ENCODE data around the gene SAFB.
A peak's percentile ranks its signal among the peaks of the same experiment; 100 is the strongest.
"Not testable (repeated sequence)": the region's sequence is repeated elsewhere in the genome, so short reads cannot be mapped to it uniquely, and the experiment has no call there.

Gene SAFB

DNA sequence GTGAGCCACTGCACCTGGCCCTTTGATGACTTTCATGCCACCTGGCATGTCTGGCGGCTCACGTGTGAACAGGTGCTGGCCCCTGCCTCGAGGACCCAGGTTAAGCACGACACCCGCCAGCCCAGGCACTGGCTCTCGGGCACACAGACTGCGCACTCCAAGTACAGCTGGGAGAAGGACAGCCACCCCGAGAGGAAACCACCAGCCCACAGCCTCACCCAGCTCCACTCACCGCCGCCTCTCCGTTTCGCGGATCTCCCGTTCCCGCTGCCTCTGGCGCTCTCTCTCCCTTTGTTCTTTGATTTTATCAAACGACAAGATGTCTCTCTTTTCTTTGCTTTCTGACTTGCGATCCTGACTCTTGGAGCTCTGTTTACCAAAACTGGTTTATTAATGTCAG, 27.8 kb upstream of the SAFB start:
- DNase-seq (ENCODE audit: low read depth) = no peak

DNA sequence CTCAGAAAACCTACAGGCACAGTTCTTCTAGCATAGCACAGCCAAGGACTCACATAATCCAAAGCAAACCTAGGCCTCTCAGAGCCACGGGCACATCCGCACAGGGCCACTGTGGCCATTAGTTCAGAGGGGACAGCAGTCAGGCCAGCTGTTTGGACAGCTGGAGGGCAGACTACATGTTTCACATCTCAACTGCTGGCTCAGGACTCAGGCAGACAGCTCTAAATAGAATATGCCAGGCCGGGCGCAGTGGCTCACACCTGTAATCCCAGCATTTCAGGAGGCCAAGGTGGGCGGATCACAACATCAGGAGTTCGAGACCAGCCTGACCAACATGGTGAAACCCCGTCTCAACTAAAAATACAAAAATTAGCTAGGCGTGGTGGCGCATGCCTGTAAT, 27.1 kb upstream of the SAFB start:
- no peak for DNase-seq (ENCODE audit: low read depth)

DNA sequence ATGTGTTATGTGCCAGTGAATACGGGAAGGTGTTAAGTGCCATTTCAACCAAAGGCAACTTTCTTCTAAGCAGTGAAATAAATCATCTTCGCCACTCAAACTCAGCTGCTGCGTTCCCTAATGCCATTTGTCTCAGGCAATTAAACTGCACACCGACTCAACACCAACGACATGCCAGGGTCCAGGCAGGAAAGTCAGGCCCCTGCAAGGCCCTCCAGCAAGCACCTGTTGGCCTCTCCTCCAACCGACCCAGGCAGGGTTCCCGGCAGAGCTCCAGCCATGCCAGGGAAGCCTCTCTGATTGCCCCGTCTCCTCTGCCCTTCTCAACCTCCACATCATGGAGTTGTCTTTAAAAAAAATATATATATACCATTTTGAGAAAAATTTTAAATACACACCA, 22.1 kb upstream of the SAFB start:
- no peak for DNase-seq (ENCODE audit: low read depth)

DNA sequence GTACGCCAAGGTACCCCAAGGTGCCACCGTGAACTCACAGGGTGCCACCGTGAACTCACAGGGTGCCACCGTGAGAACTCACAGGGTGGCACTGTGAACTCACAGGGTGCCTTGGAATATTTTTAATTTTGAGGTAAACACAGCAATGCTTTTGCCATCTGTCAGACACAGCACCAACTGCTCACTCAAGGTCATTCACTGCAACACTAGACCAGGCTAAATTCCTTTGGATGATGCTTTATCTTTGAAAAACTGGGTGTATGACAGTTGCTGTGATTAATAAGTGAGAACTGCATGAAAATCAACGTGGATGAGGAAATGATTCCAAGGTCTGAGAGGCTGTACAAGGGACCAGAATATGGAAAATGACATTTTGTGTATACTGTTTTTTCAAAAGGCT, 19.3 kb upstream of the SAFB start:
- DNase-seq (ENCODE audit: low read depth) = peak; percentile 75

DNA sequence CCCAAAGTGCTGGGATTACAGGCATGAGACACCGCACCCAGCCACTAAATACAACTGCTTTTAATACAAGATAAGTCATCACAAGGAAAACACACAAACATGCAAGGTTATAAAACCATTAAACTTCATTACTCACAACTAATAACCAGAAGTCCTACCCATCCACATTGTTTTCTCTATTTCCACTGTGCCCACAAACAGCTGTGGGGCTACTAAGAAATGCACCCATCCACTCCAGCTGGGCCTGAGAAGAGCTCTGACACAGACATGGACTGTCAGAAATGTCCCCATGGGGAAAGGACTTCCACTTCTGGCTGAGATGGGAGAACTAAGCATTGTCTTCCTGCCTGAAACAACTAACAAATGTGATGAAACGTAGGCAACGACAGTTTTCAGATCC, 17.5 kb upstream of the SAFB start:
- no peak for DNase-seq (ENCODE audit: low read depth)

DNA sequence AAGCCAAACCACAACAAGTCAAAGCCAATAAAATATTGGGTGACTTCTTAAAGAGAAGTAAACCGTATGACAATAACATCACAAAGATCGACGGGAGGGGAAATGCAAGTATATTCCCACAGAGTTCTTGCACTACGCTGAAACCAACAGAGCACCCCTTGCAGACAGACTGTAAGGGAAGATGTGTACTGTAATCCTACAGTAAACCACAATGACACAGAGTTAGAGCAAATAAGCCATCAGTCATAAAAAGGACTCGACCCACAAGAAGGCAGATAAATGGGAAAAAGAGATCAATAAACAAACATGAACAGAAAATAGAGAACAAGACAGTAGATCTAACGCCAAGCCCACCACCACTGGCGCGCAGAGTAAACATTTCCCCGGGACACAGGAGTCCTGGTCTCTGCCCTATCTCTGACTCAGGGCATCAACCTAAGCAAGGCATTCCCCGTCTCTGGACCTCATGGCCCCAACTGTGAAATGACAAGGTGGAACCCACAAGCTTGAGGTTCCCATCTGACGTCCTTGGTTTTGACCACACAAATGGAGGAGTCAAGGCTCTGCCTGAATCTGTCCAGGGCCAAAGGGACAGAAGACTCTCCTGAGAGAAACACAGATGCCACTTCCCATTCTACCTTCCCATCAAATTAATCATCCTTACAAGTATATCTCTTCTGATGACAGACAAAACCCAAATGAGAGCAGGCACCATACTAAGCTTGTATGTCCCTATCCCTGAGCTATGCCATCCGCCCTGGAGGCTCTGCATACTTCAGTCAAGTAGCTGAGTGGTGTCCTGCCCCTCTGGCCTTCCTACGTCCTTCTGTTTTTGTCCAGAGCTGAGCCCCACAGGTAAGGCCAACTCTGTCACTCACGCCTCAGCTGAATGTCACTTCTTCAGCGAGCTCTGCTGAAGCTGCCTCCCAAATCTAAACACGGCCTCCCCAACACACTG, 15.3 kb upstream of the SAFB start:
- peak; percentile 24 for DNase-seq (ENCODE audit: low read depth)

DNA sequence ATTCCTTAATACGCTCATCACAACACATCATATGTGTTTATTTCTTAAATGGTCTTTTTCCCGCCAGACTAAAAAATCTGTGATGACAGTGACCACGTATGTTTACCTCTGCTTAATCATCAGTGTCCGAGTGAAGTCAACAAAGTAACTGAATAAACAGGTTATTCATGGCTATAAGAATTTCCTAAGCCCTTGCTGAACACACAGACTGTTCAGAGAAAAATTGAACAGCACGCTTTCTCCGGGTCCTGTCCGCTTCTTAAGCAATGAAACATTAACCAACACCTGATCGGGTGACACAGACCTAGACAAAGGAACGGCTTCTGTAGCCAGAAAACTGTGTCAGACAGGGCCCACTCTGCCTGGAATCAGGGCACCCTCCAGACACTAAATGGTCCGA, 14.6 kb upstream of the SAFB start:
- DNase-seq (ENCODE audit: low read depth) = no peak

DNA sequence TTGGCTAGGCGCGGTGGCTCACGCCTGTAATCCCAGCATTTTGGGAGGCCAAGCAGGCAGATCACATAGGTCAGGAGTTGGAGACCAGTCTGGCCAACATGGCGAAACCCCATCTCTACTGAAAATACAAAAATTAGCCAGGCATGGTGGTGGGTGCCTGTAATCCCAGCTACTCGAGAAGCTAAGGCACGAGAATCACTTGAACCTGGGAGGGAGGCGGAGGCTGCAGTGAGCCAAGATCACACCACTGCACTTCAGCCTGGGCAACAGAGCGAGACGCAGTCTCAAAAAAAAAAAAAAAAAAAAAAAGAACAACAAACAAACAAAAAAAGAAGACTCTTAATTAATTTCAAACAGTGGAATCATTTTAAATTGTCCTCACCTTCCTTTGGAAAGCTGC, 14.1 kb upstream of the SAFB start:
- DNase-seq (ENCODE audit: low read depth) = not testable (repeated sequence)

DNA sequence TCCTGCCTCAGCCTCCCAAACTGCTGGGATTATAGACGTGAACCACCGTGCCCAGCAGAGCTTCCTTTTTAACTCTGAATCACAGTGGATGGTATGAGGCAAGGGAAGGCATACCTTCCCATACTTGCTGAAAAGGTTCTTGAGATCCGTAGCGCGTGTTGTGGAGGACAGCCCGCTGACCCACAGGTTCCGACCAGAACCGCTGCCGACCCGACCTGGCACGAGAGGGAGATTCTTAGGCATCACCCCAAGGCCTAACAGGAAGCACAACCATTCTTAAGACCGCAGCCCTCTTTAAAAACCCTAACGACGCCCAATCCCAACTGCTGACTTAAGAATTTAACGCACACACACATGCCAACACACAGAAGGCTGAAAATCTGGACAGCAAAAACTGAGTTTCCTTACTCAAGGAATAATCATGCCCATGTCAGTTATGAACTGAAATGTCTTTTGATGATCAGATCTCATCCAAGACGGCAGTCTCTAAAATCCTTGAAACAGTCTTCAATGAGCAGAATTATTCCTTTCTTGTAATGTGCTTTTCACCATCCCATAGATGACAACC, 12.9 kb upstream of the SAFB start:
- no peak for DNase-seq (ENCODE audit: low read depth)

DNA sequence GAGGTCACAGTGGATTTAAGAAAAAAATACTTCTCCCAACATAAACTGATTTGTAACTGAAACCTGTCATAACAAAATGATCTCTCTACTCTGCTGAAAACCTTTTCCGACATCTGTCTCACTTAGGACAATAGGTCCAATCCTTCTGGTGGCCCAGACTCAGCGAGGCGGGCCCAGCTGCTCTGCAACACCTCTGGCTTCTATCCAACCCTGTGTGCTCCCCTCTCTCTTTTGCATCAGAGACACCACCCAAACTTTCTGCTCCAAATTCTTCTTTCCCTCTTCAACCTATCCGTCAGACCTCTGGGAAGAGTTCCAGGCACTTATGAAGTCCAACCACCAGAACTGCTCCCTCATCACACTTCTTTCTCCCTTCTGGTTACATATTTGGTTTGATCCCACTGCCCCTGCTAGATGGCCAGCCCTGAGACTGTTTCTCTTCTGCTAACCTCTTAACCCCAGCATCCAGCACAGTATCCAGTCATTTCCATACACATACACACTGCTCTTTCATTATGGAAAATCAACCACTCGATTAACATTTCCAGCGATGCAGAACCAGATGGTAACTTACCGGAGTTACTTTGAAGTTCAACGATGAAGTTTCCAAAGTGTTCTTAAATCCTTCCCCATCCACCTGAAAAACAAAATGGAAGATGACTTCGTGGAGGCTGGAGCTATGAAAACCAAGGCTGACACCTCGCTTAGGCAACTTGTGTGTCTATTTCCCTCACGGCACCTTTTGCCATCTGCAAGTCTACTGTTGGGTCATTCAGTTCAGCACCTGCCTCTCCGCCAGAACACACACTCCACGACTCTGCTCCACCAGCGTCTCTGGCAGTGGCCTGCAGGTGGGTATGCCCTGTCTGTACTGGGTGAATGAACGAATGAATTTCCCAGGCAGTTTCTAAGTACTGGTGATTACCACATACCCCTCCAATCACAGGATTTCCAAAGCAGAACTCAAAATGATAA, 9.7 kb upstream of the SAFB start:
- DNase-seq (ENCODE audit: low read depth) = no peak

DNA sequence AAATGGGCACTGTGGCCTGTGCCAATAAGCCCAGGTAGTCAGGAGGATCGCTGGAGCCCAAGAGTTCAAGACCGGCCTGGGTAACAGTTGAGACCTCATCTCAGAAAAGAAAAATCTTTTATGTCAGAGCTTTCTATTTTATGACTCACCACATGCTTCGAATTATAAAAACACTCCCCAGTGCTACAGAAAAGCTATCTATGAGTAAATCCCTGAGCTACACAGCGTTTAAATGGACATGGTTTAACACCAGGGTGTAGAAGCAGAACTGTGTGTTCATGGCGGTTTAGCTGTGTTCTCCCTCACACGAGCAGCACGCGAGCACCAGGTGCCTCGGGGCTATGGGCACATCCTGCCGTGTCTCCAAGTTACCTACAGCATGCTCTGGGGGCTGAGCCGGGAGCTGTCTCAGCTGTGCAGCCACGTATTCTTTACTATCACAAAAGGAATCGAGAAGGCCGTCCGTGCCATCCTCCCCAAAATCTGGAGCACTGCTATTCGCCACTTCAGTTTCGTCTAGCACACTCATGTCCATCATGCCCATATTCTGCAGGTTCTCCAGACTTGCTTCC, 7.0 kb upstream of the SAFB start:
- DNase-seq (ENCODE audit: low read depth) = peak; percentile 23

DNA sequence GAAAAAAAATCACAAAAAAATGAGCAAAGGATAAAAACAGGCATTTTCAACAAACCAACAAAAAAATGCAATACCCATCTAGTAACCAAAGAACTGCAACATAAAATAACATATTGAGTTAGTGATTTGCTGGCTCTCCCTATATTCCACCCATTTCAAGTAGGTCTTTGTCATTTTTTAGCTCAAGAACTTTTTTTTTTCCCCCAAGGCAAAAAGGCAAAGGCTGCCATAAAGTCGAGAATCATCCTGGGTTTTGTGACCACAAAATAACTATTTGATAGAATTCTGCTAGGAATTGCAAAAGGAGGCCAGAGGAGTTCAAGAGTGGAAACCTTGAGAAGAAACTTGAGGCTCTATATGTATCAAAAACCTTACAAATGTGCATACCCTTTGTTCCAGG, 5.8 kb upstream of the SAFB start:
- no peak for DNase-seq (ENCODE audit: low read depth)

DNA sequence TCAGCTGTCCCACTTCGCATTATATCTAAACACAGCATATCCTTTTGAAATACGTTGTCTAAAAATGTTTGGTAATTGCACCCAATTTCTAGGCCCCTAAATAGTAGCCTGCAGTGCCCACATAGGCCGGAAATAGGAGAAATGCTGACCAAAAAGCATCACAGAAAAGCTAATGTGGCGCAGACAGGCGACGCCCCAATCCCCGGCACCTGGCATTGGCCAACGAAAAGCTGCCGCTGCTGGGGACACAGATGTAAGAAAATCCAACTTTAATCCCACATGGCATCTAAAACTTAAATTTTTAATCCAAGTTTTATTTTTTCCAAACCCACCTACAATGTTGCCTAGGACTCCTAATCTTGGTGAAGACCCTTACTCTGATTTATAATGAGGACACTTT, 4.3 kb upstream of the SAFB start:
- no peak for DNase-seq (ENCODE audit: low read depth)

DNA sequence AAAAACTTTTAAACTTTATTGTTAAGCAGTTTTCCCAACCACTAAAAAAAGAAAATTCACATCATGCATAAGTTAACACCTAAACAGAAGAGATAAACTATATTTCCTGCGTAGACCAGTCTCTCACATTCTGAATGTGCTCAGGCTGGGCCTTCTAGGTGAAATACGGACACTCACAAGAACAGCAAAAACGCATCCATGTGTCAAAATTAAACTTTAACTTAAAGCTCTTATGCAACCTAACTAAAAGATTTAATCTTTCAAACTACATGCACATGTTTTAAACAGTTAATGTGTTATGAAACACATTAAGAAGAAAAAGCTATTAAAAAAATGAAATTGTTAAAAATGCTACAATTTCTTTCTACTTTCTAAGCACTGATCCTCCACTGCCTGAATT, 2.9 kb upstream of the SAFB start:
- no peak for DNase-seq (ENCODE audit: low read depth)

DNA sequence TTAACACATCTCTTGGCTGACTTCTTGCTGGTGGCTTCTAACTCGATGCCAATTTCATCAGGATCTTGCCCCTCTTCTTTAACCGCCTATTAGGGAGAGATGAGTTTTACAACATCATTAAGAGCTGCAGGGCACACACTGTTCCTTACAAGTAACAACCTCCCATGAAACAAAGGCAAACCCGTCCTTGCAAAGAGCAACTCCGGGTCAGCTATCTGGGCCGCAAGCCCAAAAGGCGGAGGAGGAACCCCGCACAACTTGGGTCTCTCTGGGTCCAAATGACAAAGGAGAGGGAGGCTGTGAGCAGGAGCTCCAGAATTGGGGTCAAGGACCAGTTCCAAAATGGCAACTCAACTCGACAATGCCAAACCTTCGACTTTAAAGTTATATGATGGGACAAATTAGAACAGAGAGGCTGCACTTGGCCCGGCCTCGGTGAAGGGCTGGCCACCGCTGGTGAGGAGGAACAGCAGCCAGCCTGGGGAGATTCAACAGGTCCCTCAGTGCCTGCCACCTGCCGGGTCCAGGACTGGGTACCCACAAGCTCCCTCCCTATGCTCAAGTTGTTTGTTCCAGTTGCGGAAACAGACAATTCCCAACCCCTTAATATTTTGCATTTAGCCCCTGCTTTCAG, 1.5 kb upstream of the SAFB start:
- DNase-seq (ENCODE audit: low read depth) = no peak

DNA sequence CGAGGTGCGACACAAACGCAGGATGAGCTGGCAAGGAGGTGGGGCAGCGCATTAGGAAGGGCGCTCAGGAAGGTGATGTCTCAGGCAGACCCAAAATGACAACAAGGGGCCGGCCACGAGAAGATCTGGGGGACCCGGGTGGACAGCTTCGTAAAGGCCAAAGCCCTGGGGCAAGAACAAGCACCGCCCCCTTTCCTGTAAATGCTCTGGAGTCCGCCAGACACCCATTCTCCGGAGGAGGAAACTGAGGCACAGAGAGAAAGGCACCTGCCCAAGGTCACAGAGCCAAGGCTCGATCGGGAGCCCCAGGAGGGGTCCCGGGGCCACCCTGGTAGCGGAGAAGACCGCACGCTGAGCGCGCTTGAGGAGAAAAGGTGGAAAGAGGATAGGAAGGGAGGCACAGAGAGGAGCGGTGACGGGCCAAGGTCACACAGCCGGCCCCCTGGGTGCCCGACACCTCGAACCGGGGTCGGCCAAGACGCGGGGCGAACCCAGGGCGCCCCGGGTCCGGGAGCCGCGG, 878 bp upstream of the SAFB start:
- no peak for DNase-seq (ENCODE audit: low read depth)

DNA sequence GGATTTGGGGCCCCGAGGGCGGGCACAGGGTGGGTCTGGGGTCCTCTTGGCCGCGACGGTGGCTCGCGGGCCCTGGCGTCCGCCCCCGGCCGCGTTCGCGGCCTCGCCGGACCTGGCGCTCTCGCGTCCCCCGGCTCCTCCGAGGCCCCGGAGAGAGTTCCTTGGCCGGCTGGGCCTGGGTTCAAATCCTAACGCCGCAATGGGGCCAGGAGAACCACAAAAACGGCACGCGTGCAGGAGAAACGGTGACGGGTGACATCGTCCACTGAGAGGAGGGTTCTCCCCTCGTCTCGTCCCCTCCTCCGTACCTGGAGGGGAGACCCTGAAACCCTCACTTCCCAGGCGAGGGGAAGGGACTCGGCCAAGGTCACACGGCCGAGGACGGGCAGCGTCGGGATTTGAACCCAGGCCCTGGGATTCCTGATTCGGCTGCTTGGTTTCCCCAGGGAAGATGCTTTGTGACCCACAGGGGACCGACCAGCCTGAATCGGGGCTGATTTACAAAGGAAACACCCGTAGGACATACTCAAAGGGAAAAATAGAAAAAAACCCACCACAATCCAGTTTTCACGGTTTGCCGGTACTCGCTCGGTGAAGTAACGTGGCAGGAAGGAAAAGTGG, 624 bp downstream of the SAFB start:
- no peak for DNase-seq (ENCODE audit: low read depth)

DNA sequence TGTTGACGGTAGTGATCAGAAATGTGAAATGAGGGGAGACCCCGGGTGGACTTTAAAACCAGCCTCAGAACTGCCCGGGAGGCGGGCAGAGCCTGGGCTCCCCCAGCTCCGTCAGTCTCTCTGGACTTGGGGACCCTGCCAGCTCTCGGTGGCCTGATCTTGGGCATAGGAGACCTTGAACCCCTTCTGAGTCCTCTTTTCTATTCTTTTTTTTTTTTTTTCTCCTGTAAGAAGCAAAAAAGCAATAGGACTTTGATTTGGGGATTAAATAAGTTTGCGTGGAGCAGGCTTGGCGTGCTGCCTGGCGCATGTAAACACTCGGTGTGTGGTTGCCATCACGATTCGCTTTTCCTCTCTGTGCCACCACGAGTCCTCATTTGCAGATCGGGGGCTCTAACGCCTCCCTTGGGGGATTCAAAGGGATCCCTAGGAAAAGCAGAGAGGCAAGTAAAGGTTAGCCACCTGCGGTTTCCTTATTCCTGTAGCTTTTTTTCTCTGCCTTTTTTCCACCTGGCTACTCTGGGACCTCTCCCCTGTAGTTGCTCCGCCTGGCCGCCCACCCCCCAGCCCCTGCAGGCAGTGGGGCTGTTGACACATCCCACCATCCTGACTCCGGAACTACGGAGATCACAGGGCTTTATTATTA, 1.3 kb downstream of the SAFB start:
- peak; percentile 37 for DNase-seq (ENCODE audit: low read depth)

DNA sequence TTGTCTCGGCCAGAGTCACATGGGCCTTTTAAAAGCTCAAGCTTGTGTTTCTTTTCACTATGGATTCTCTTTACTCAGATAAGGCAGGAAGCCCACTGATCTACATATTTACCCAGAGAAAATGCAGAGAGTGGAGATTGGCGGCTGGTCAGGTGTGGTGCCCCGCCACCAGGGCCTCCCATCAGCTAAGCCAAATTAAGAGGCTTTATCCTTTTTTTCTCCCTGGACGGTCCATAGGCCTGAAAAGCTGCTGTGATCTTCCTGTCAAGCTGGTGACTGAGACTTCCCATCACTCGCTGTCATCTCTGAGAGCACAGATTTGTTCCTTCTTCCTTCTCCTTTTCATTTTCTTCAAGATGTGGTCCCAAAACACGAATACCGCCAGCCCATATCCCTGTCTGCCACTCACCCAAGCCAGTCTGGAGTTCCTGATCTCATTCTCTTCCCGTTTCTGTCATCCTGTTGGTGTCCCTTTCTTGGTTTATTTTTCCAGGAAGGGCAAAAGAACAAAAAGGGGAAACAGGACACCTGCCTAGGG, 1.9 kb downstream of the SAFB start:
- DNase-seq (ENCODE audit: low read depth) = no peak

DNA sequence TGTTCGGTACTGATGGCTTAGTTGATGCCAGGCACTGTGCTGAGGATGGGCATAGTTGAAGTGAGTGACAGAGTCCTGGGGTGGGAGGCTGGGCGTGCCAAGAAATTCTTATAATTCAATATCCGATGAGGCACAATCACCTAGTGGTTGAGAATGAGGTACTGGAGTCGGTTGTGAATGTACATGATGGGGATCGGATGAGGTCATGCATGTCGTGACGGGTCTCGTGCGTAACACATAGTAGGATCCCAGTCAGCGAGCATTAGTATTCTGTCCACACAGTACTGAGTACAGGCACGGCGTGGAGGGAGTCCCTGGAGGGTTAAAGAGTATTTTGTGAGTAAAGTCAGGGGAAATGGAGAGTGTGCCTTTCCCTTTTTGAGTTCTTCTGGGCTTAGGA, 2.8 kb downstream of the SAFB start:
- DNase-seq (ENCODE audit: low read depth) = no peak

Measured in amniotic epithelial cell (primary cell).